Measurements from ENCODE around the gene GNB4. TPM values are rescaled to one million over a fixed set of nuclear protein-coding genes. Genes with fewer than 3 reads are reported as not detected.

GNB4 gene
- total RNA-seq, 2 donors from 2014 or later: 11.9 to 13.8 TPM

DNA sequence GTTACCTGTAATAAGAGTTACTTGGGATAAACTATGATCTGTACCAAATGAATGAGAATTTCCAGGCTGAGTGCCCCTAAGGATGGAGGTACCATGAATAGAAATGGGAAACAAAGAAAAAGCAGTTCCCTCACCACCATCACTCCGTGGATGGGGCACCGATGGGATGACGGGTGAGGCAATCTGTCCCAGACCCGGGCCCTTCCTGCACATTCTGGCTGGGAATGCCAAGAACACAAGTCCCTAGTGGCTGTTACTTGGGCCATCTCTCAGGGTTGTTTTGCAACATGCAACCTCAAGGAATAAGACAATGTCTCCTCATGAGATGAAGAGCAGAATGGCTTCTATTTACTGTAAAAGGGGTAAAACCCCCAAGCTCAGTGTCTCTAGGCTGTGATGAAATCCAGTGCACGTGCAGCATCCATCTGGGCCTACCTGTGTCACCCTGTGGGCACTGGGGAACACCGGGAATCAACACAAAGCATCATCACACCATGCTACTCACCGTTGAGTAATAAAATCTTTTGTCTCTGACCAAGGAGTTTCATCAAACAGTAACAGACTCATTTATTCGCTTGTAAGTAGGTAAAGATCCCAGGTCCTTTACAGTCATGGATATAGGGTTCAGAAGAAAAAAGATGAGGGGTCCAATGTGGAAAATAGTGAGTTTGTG is 22.3 kb downstream of the GNB4 start:
- Mint-ChIP-seq H3K27ac (no peak overlapping the region), H3K9me3 (no peaks in the 10 kb centered on the region), H3K36me3 (ENCODE audit: low read depth) (peaks cover 13% of the 10 kb centered on the region), H3K4me1 (peaks cover 29% of the 10 kb centered on the region), H3K27me3 (ENCODE audit: insufficient read depth) (no peaks in the 10 kb centered on the region), H3K4me3 (no peak overlapping the region)
- Histone ChIP-seq H3K4me3 (ENCODE audit: low read length) (no peak overlapping the region), H3K27ac (ENCODE audit: low read depth, low read length) (no peak overlapping the region), H3K9ac (ENCODE audit: extremely low read depth, low read length, poor library complexity, severe bottlenecking) (no peak overlapping the region), H3K27me3 (ENCODE audit: control insufficient read depth, insufficient read depth, low read length, poor library complexity, severe bottlenecking) (no peaks in the 10 kb centered on the region), H3K9me3 (ENCODE audit: control insufficient read depth, low read length) (peaks cover 15% of the 10 kb centered on the region), H3K4me1 (ENCODE audit: control insufficient read depth, insufficient read depth, low read length) (no peaks in the 10 kb centered on the region), H3K36me3 (ENCODE audit: control insufficient read depth, insufficient read depth, low read length) (peaks cover 18% of the 10 kb centered on the region)
- 95 to 100% methylated on average over 5 to 8 of the region's 8 CpGs for WGBS, 2 experiments (ENCODE audit: insufficient coverage in 1 of 2, insufficient read length in 1 of 2)
- TF ChIP-seq, protein P1, sequence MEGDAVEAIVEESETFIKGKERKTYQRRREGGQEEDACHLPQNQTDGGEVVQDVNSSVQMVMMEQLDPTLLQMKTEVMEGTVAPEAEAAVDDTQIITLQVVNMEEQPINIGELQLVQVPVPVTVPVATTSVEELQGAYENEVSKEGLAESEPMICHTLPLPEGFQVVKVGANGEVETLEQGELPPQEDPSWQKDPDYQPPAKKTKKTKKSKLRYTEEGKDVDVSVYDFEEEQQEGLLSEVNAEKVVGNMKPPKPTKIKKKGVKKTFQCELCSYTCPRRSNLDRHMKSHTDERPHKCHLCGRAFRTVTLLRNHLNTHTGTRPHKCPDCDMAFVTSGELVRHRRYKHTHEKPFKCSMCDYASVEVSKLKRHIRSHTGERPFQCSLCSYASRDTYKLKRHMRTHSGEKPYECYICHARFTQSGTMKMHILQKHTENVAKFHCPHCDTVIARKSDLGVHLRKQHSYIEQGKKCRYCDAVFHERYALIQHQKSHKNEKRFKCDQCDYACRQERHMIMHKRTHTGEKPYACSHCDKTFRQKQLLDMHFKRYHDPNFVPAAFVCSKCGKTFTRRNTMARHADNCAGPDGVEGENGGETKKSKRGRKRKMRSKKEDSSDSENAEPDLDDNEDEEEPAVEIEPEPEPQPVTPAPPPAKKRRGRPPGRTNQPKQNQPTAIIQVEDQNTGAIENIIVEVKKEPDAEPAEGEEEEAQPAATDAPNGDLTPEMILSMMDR (conservative IDR thresholded peaks at IDR 0.05): no peak
- DNase-seq: no peak

DNA sequence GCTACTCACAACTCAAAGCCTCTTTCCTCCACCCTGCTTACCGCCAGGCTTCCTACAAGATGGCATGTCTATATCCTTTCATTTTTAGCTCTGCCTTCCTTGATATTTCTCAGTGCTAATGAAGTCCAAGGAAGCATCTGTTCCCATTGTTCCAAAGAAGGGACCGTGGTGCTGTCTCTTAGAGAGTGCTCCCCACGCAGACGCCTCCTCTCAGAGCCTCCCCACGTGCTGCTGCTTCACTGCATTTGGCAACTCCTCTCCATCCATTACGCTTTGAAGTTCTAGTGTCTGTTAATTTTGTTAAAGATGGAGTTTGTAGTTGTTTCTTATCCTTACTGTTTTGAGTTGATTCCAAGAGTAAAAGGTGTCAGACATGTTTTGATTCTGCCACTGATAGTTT is 26.2 kb downstream of the GNB4 start:
- no peak overlapping the region for H3K4me3 Mint-ChIP-seq
- peaks cover 15% of the 10 kb centered on the region for H3K9me3 ChIP-seq (ENCODE audit: control insufficient read depth, low read length)
- H3K27ac Mint-ChIP-seq: no peak overlapping the region

DNA sequence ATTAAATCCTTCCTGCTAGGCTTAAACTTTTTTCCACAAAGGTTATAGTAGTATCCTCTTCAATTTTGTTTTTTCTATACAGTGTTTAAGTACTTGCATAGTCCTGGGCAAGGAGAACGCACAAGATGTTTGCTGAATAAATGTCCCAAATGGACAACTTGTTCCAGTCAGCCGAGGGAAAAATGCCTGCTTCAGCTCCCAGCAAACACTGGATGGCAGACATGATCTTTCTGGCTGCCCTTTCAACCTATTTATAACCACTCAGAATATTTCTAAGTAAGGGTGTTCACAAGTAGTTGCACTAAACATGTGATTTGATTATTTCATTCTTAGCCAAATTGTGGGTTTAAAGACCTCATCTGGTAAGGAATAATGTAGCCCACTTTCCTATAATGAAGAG is 29.8 kb downstream of the GNB4 start:
- Histone ChIP-seq H3K27ac (ENCODE audit: low read depth, low read length) (no peak overlapping the region), H3K4me1 (ENCODE audit: control insufficient read depth, insufficient read depth, low read length) (no peaks in the 10 kb centered on the region), H3K4me3 (ENCODE audit: low read length) (no peak overlapping the region), H3K9me3 (ENCODE audit: control insufficient read depth, low read length) (peaks cover 15% of the 10 kb centered on the region), H3K27me3 (ENCODE audit: control insufficient read depth, insufficient read depth, low read length, poor library complexity, severe bottlenecking) (no peaks in the 10 kb centered on the region), H3K9ac (ENCODE audit: extremely low read depth, low read length, poor library complexity, severe bottlenecking) (no peak overlapping the region), H3K36me3 (ENCODE audit: control insufficient read depth, insufficient read depth, low read length) (peaks cover 36% of the 10 kb centered on the region)
- no peak overlapping the region for H3K4me3 Mint-ChIP-seq
- TF ChIP-seq, protein P1 (conservative IDR thresholded peaks at IDR 0.05): peak; percentile 67
- H3K4me1 Mint-ChIP-seq: no peaks in the 10 kb centered on the region
- H3K27me3 Mint-ChIP-seq (ENCODE audit: insufficient read depth): no peaks in the 10 kb centered on the region
- DNase-seq: peak; percentile 55
- H3K9me3 Mint-ChIP-seq: no peaks in the 10 kb centered on the region
- 88 to 90% methylated on average over 2 of the region's 2 CpGs for WGBS, 2 experiments (ENCODE audit: insufficient coverage in 1 of 2, insufficient read length in 1 of 2)
- H3K27ac Mint-ChIP-seq: no peak overlapping the region
- H3K36me3 Mint-ChIP-seq (ENCODE audit: low read depth): peaks cover 20% of the 10 kb centered on the region

More for the DNA sequence above, 26.2 kb downstream of the GNB4 start:
- DNase-seq: no peak
- TF ChIP-seq, protein P1 (conservative IDR thresholded peaks at IDR 0.05): no peak
- peaks cover 20% of the 10 kb centered on the region for H3K36me3 Mint-ChIP-seq (ENCODE audit: low read depth)
- no peaks in the 10 kb centered on the region for H3K9me3 Mint-ChIP-seq
- Histone ChIP-seq H3K9ac (ENCODE audit: extremely low read depth, low read length, poor library complexity, severe bottlenecking) (no peak overlapping the region), H3K36me3 (ENCODE audit: control insufficient read depth, insufficient read depth, low read length) (peaks cover 22% of the 10 kb centered on the region), H3K27me3 (ENCODE audit: control insufficient read depth, insufficient read depth, low read length, poor library complexity, severe bottlenecking) (no peaks in the 10 kb centered on the region), H3K4me3 (ENCODE audit: low read length) (no peak overlapping the region), H3K27ac (ENCODE audit: low read depth, low read length) (no peak overlapping the region), H3K4me1 (ENCODE audit: control insufficient read depth, insufficient read depth, low read length) (no peaks in the 10 kb centered on the region)
- 97 to 100% methylated on average over 1 to 6 of the region's 6 CpGs for WGBS, 2 experiments (ENCODE audit: insufficient coverage in 1 of 2, insufficient read length in 1 of 2)
- H3K4me1 Mint-ChIP-seq: peaks cover 5% of the 10 kb centered on the region
- no peaks in the 10 kb centered on the region for H3K27me3 Mint-ChIP-seq (ENCODE audit: insufficient read depth)
